ENCODE measurements around the gene TMEM114.

Gene TMEM114

GRCh38 chr16:8589900-8590688 is at the start of gene TMEM114:
TSS of gene TMEM114 (minus strand) at chr16:8590511. CDS start at chr16:8589838, 673 bp downstream.
- H3K4me3 ChIP-seq (ENCODE audit: low read depth, low read length): no peak within 1 kb of the TSS

GRCh38 chr16:8639694-8640093 is 49.4 kb upstream of the TMEM114 start:
- H3K4me3 ChIP-seq (ENCODE audit: low read depth, low read length): no peak overlapping the region
- no peak for DNase-seq (ENCODE audit: low read depth)

More at GRCh38 chr16:8589900-8590688, at the start of gene TMEM114:
- no peak for DNase-seq (ENCODE audit: low read depth)

GRCh38 chr16:8634991-8635736 is 44.9 kb upstream of the TMEM114 start:
- H3K4me3 ChIP-seq (ENCODE audit: low read depth, low read length): no peak overlapping the region
- DNase-seq (ENCODE audit: low read depth): no peak

- H3K4me3 ChIP-seq (ENCODE audit: low read depth, low read length): no peak overlapping the region
- DNase-seq (ENCODE audit: low read depth): no peak
These were observed 42.4 kb upstream of the TMEM114 start for GRCh38 chr16:8632675-8633182.

GRCh38 chr16:8631818-8632465 is 41.6 kb upstream of the TMEM114 start:
- no peak overlapping the region for H3K4me3 ChIP-seq (ENCODE audit: low read depth, low read length)
- DNase-seq (ENCODE audit: low read depth): no peak

GRCh38 chr16:8631373-8631772 is 41.1 kb upstream of the TMEM114 start:
- no peak for DNase-seq (ENCODE audit: low read depth)
- H3K4me3 ChIP-seq (ENCODE audit: low read depth, low read length): no peak overlapping the region

- no peak overlapping the region for H3K4me3 ChIP-seq (ENCODE audit: low read depth, low read length)
- no peak for DNase-seq (ENCODE audit: low read depth)
These were observed 40.1 kb upstream of the TMEM114 start for GRCh38 chr16:8630255-8630953.

- no peak overlapping the region for H3K4me3 ChIP-seq (ENCODE audit: low read depth, low read length)
- no peak for DNase-seq (ENCODE audit: low read depth)
These were observed 38.8 kb upstream of the TMEM114 start for GRCh38 chr16:8628981-8629725.

GRCh38 chr16:8627456-8627855 is 37.1 kb upstream of the TMEM114 start:
- no peak overlapping the region for H3K4me3 ChIP-seq (ENCODE audit: low read depth, low read length)
- DNase-seq (ENCODE audit: low read depth): no peak

GRCh38 chr16:8626946-8627345 is 36.6 kb upstream of the TMEM114 start:
- no peak for DNase-seq (ENCODE audit: low read depth)
- H3K4me3 ChIP-seq (ENCODE audit: low read depth, low read length): no peak overlapping the region

- H3K4me3 ChIP-seq (ENCODE audit: low read depth, low read length): no peak overlapping the region
- DNase-seq (ENCODE audit: low read depth): no peak
These were observed 35.3 kb upstream of the TMEM114 start for GRCh38 chr16:8625491-8626087.

GRCh38 chr16:8623634-8624033 is 33.3 kb upstream of the TMEM114 start:
- H3K4me3 ChIP-seq (ENCODE audit: low read depth, low read length): no peak overlapping the region
- DNase-seq (ENCODE audit: low read depth): no peak

GRCh38 chr16:8622315-8622656 is 32.0 kb upstream of the TMEM114 start:
- H3K4me3 ChIP-seq (ENCODE audit: low read depth, low read length): peak overlapping the region; percentile 100
- no peak for DNase-seq (ENCODE audit: low read depth)

- peak within 1 kb of the TSS; percentile 100 for H3K4me3 ChIP-seq (ENCODE audit: low read depth, low read length)
- DNase-seq (ENCODE audit: low read depth): peak; percentile 39
These were observed 31.4 kb upstream of the TMEM114 start, which contains the start of gene METTL22 for GRCh38 chr16:8621572-8622314. TSS of gene METTL22 (plus strand) at chr16:8621698. CDS start at chr16:8625666, 3,968 bp downstream.

- peak overlapping the region; percentile 100 for H3K4me3 ChIP-seq (ENCODE audit: low read depth, low read length)
- DNase-seq (ENCODE audit: low read depth): no peak
These were observed 30.9 kb upstream of the TMEM114 start for GRCh38 chr16:8621222-8621571.

- no peak overlapping the region for H3K4me3 ChIP-seq (ENCODE audit: low read depth, low read length)
- DNase-seq (ENCODE audit: low read depth): no peak
These were observed 30.2 kb upstream of the TMEM114 start for GRCh38 chr16:8620535-8620934.

GRCh38 chr16:8619671-8620370 is 29.5 kb upstream of the TMEM114 start:
- H3K4me3 ChIP-seq (ENCODE audit: low read depth, low read length): no peak overlapping the region
- DNase-seq (ENCODE audit: low read depth): no peak
